HG03558 (cell line): ENCODE measurements around the gene DUT.

ENCODE experiments used
- ATAC-seq: cut with Tn5 transposase; IDR thresholded peaks from one replicate; pipeline ENCODE4 v1.9.1; 2021; ENCODE audit warnings: moderate number of reproducible peaks; ENCODE audit not compliant: unreplicated experiment; ENCODE audit errors: extremely low read depth

Gene DUT

DNA sequence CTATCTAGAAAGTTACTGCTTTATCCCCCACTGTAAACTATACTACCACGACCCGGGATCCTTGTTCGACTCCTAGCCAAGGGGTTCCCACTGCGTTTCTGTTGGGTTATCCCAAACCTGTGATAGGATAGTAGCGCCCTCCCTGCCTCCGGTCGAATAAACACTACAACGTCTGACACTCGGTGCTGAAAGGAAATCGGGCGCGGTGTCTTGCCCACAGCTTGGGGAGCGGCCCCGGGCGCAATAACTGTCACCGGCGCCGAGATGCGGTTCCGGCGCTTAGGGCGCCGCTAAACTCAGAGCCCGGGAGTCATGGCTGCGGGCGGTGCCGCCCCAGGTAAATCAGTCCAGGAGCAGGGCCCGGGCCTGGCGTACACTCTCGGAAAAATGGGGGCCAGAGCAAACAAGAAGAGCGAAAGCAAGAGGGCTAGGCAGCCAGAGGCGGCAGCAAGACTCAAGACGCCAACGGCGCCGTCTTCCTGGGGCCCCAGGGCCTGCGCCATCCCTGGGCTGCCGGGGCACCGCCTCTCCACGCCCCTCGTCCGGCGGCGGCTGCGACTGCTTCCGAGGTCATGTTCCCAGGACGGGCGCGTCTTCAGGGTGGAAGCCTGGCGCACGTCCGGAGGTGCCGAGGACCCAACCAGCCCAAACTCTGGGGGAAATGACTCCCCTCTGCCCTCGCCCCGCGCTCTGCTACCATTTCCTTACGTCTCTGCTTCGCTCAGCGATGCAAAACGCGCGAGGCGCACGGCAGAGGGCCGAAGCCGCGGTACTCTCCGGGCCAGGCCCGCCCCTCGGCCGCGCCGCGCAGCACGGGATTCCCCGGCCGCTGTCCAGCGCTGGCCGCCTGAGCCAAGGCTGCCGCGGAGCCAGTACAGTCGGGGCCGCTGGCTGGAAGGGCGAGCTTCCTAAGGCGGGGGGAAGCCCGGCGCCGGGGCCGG, at the start of gene DUT:
Gene DUT (plus strand): TSS at position 575 of the 941 bp plus-strand sequence. CDS start 87 bp downstream, at position 662.
- ATAC-seq, result peak; percentile 66

DNA sequence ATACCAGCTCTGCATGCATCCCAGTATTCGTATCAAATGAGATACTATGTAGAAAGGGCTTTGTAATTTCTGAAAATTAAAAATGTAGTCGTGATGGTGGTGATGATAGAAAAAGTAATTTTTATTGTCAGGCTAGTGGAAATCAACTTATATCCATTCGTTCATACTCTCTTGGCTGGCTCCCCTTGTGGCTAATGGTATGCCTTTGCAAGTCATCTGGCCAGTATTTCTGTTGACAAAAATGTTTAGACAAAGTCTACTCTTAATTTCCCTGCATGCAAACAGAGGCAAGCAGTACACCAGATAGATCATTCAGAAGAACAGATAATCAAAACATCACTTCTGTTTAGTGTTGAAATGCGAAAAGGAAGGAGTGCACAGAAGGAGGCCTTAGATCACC, 49.6 kb upstream of the DUT start:
- no peak for ATAC-seq

DNA sequence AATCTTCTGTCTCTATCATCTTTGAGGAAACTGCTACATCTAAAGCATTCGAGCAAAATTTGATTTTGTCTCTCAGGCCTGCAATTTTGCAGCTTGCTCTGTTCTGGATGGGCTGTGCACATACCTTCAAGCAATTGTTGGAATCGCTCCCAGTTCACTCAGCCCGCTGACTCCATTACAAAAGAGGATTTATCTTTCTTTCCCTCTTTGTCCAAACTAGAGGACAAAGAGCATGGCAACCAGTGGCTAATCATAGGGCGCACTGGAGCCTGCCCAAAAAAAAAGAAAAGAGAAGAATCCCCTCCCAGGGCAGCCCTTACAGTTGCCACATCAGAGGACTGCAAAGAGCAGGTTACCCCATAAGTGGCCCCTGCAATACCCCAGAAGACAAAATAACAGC, 49.0 kb upstream of the DUT start:
- ATAC-seq, result no peak

DNA sequence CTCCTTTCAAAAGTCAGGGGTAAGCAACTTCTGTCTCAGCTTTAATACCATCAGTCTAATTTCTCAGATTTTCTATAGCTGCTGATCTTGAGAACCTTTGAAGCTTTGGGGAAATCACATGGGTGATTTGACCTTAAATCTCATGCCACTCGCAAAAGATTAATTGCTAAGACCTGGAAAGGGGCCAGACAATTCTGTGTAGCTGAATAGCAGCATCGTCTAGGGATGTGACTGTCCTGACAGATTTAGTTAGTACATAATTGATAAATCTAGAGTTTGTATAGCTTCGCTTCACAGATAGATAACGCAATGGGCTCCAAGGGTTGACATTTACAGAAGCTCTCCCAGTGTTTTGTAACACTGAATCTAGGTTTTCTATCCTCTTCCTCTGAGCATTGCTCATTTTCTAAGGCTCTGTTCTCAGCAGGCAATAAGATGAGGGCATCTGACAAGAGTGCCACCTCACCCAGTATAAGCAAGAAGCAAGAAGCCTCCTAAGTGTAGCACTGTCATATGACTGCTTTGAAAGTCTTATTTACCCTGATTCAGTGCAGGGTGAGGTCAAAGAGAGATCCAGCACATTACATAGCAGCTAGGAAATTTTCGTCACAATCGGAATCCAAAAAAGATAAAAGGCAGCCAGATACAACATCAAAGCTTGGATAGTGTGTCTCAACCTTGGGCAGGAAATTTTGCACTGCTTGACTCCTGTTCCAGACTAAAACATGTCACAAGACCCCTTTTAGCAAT, 47.7 kb upstream of the DUT start:
- ATAC-seq, result no peak

DNA sequence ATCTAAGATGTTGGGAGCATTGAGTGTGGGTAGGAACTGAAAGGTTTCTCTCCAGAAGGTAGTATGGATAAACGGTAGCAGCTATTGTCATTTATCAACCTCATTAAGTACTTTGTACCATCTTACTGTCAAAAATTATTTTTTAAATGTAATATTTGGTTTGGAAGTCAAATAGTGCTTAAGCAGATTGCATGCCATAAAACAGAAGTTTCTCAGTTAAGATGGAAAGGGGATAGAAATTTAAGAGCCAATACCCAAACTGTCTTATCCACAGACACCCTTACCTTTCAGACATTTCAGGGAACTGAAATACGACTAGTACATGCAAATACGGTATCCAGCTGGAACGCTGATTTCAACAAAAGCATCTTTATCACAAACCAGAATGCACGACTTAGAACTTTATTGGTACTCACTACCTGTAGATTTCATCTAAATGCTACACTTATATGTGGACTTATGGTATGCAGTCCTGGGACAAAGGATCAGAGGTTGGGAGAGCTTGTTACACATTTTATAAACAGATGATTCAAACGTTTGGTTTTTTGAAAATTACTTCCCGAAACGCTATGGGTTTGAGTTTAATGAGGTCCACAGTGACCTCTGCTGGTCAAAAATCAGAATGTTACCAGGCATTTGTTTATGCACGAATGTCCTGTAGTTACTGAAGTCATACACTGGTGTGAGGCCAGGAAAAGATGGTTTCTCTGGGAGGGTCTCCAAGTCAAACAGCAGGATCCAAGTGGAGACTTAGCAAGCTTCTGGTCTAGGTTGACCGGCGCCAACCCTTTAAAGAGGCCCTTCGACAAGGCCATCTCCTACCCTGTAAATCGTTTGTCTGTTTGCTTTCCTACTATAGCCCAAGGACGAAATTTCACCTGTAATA, 45.7 kb upstream of the DUT start:
- ATAC-seq, result no peak

DNA sequence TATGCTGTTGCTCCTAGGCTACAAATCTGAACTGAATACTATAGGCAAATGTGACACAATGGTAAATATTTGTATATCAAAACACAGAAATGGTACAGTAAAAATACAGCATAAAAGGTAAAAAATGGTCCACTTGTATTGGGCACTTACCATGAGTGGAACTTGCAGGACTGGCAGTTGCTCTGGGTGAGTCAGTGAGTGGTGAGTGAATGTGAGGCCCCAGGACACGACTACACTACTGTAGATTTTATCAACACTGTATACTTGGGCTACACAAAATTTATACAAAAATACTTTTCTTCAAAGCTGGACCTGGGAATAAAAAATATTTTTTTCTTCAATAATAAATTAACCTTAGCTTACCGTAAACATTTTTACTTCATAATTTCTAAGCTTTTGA, 41.6 kb upstream of the DUT start:
- ATAC-seq, result no peak

DNA sequence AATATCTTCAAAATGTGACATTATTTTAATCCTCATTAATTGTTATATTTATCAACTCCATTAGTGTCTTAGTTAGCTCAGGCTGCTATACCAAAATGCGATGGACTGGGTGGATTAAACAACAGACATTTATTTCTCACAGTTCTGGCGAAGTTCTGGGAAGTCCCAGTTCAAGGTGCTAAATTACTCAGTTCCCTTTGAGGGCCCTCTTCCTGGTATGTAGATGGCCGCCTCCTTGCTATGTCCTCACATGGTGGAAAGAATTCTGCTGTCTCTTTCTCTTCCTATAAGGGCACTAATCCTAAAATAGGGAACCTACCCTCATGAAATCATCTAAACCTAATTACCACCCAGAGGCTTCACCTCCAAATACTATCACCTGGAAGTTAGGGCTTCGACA, 38.8 kb upstream of the DUT start:
- ATAC-seq, result no peak

DNA sequence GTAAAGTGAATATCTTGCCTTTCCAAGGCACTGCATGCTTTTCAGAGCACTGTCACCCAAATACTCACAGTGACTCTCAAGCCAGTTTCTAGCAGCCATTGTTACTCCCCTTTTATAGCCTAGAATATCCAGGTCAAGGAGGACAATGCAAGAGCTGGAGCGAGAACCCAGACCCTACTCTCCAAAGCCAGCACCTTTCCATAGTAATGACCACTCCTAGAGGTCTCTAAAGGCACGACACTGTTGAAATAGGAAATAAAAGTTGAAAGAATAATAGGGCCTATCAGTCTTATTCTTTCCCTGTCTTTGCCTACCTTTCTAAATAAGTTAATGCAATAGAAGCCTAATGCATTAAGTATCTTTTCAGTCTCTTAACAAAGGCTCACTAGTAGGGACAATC, 33.6 kb upstream of the DUT start:
- ATAC-seq, result no peak

DNA sequence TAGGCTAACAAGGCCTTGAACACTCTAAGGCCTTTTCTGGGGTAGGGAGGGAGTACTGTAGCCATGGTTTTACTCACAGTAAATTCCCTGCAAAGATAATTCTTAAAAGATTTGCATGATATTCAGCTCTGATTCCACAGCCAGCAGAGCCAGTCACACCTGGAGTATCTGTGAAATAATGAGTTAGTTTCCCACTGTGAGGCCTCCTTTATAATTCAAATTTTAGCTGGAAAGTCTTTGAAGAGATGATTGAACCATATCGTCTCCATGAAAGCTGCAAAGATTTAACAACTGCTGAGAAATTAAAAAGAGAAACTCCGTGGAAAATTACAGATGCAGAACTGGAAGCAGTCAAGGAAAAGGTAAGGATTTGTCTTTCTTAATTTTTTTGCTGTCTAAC, 32.3 kb upstream of the DUT start:
- no peak for ATAC-seq

DNA sequence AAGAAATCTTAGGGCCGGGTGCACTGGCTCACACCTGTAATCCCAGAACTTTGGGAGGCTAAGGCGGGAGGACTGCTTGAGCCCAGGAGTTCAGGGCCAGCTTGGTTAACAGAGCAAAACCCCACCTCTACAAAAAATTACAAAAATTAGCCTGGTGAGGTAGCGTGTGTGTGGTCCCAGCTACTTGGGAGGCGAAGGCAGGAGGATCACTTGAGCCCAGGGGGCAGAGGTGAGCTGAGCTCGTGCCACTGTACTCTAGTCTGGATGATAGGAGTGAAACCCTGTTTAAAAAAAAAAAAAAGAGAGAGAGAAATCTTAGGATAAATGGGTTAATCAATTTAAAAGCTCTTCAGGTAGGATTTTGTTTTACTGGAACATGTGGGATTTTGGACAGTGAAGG, 31.2 kb upstream of the DUT start:
- ATAC-seq, result no peak

DNA sequence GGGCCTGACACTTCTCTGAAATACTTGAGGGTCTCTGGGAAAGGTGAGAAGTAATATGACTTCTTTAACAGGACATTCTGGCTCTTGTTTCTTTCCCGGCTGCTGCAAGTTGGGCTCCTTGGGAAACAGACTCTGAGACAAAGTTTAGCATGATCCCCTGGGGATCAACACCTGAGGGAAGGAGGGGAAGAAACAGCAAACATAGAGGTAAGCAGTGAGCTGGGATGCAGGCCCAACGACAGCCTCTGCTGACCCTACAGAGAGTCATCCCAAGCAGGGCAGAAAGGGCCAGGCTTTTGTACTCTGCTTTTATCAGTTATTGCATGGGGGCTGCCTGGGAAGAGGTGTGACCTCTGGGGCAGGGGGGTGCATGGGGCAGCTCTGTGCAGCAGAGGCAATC, 26.8 kb upstream of the DUT start:
- ATAC-seq, result no peak

DNA sequence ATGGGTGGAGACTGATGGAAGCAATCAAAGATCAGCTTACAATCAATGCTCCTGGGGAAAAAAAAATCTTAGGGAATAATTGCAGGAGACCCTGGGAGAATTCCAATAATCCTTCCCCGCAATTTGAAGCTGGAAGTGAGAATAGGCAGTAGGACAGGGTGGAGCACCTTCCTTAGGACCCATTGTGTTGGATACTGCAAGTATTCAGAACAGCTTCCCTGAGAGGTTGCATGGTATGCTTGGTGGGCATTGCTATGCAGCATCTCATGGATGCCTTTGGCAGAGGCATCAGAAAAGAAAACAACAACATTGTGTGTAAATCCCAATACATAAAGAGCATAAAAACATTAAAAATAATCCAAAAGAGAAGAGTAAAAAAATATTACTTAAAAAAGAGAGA, 24.6 kb upstream of the DUT start:
- ATAC-seq, result no peak

DNA sequence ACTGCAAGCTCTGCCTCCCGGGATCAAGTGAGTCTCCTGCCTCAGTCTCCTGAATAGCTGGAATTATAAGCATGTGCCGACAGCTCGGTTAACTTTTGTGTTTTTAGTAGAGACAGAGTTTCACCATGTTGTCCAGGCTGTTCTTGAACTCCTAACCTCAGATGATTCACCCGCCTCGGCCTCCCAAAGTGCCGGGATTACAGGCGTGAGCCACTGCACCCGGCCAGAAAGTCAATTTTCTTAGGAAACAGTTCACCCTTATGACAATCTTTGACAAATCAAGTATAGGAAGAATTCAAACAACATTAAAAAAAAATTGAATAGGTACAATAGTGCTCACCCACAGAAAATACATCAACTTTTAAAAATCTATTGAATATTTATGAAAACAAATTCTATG, 23.6 kb upstream of the DUT start:
- ATAC-seq, result no peak

DNA sequence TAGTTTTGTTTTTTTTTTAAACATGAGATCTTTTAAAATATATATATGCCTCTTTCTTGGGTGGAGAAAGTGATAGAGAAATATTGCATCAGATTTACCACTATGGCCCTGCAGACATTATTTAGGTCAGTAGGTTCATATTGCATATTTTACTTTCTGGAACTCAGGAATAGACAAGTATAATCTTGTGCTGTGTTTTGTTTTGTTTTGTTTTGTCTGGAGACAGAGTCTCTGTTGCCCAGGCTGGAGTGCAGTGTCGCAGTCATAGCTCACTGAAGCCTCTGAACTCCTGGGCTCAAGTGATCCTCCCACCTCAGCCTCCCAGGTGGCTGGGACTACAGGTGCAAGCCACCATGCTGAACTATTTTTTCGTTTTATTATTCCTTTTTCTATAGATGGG, 21.5 kb upstream of the DUT start:
- ATAC-seq, result no peak

DNA sequence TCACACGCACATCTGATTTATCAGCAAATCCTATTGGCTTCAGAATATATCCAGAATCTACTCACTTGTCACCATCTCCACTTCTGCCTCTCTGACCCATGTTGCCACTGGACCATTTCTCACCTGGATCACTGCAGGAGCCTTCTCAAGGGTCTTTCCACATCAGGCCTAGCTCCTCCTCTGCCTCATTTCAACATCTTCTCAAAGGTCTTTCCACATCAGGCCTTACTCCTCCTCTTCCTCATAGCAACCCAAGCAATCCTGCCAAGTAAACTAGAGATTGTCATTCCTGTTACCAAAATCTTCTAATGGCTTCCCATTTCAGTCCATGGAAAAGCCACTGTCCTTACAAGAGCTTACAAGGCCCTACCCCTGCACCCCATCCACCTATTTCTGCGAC, 18.0 kb upstream of the DUT start:
- ATAC-seq, result no peak

DNA sequence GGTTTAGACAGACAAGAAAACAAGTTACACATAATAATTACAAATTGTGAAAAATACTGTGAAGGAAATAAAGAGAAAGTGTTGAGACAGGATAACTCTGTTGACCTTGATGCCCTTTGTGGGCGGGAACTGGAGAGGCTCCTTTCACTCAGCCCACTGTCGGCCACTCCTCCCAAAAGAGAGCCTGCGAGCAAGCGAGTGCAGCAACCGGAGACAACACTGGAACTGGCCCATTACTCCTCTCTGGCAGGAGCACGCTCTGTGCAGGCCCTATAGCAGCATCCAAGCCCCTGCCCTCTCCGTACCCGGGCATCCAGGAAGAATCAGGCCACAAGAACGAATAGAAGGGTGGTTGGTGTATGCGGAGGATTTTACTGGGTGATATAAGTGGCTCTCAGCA, 16.2 kb upstream of the DUT start:
- no peak for ATAC-seq

DNA sequence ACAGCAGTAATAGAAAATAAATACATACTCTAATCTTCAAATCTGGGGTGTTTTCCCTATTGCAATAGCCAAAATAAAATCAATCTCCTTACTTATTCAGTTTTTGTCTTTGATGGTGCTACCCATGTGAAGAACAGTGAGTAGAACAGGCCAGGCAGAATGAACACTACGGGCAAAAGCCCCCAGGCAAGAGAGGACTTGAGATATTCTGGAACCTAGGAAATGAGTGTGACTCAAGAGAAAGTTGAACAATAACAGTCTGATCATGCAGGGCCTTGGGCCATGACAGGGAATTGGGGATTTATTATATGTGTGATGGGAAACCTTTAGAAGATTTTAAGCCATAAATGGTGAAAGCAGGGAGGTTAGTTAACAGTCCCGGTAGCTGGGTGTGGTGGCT, 14.0 kb upstream of the DUT start:
- ATAC-seq, result no peak

DNA sequence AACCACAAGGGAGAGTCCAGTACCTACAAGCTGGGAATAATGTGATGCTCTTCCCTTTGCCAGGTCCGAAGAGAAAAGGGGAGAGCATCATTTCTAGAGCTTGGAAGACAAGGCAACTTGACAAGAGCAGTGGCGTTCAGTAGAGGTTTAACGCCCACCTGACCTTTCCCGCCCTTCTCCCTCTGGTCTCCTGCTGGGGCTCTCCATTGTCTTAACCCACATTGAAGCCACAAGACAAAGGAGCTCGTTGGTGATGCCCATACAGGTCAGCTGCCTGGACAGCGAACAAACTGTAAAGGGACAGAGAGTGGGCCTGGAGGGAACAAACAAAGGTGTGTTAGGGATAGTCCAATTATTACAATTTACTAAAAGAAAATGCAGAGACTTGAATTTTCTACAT, 13.1 kb upstream of the DUT start:
- no peak for ATAC-seq

DNA sequence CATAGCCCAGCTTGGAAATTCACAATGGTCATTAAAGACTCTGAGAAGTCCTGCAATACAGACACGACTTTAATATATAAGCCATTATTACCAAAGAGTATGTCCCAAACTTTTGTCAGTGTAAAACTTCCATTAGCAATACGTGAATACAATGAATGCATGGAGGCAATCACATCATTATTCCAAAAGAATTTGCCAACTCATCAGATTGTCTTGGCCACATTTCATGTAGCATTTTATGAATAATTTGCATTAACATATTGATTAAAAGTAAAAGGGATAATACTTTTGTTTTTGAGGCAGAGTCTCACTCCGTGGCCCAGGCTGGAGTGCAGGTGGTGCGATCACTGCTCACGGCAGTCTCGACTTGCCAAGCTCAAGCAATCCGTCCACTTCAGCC, 7.9 kb upstream of the DUT start:
- ATAC-seq, result no peak

DNA sequence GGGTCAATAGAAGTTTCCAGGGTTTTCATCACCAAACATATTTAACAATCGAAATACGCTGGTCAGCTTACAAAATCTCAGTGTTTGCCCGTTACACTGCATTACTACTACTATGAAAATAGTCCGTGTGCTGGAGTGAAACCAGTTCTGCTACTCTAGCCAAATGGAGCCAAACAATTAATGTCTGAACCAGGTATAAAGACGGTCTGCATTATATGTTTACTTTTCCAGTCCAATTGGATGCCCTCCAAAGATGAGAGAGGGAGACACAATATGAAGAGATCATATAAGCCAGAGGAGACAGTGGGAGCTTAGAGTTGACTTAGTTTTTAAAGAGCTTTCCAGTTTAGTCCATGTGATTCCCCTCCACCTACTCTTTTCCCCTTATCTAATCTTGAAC, 6.3 kb upstream of the DUT start:
- no peak for ATAC-seq

DNA sequence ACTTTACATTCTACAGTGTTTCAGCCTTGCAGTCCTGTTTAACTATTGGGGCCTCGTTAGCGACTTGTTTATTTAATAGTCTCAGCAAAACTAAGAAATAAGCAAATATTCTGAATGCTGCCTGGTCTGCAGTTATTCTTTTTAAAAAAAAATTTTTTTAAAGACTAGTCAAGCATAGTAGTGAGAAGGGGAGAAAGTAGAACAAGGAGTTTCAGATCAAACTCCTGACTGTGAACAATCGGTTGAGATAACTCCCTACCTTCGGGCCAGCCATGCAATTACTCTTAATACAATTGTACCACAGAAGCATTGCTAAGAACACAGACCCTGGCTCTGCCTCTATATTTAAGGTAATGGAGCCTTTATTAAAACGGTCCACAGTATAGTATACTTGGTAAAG, 5.8 kb upstream of the DUT start:
- ATAC-seq, result no peak
